ENCODE results near the gene TYW1.
"Not testable (repeated sequence)": the region's sequence is repeated elsewhere in the genome, so short reads cannot be mapped to it uniquely, and the experiment has no call there.

Gene TYW1

DNA sequence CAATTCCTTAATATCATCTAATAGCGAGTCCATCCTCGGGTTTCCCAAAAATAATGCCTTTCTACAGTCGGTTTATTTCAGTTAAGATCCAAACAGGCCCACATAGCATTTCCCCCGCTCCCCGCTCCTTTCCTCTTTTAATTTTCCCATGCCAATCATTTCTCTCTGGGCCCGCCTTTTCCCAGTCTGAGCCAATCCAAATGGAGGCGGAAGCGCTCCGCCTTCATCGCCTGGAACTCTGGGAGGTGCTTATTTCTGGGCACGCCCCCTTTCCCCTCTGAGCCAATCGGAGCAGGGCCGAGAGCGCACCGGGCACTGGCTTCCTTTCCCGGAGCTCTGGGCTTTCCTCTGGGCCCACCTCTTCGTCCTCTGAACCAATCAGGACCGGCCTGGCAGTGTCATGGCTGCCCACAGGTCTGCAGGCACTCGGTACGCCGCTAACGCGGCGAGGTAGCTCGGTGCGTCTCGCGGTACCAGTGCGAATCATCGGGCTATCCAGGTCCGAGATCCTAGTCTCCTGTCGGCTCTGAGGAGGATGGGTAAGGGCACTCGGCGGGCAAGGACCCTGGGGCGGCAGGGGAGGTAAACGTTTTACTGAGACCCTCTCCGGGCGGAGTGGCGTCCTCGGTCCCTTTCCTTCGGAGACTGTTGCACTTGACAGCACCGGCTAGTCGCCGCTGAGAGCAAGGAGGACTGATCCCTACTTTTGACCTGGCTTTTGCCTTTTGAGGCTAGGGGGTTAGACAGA lies at the start of gene TYW1:
TSS of gene TYW1 (plus strand) at position 390 of the 748 bp plus-strand sequence. CDS start at position 536, 146 bp downstream.
- not testable (repeated sequence) for FAIRE-seq; DNase-seq (ENCODE audit: insufficient read length, low spot score)

- no peak for TF ChIP-seq CTCF (IDR thresholded peaks at IDR 0.05; ENCODE audit: insufficient read depth, missing control alignments)
- no peak for FAIRE-seq
- DNase-seq (ENCODE audit: insufficient read length, low spot score): no peak
Observed at GRCh38 chr7:66948480-66949109, 48.0 kb upstream of the TYW1 start.

DNA sequence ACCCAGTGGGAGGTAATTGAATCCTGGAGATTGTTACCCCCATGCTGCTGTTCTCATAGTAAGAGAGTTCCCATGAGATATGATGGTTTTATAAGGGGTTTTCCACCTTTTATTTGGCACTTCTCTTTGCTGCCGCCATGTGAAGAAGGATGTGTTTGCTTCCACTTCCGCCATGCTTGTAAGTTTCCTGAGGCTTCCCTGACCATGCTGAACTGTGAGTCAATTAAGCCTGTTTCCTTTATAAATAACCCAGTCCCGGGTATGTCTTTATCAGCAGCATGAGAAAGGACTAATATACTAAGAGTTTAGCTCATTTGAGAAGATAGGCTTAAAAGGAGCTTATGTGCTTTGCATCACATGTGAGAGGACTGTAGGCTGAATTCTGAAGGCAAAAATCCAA lies 46.3 kb upstream of the TYW1 start:
- no peak for TF ChIP-seq CTCF (IDR thresholded peaks at IDR 0.05; ENCODE audit: insufficient read depth, missing control alignments)
- no peak for DNase-seq (ENCODE audit: insufficient read length, low spot score)
- FAIRE-seq: no peak

- TF ChIP-seq CTCF (IDR thresholded peaks at IDR 0.05; ENCODE audit: insufficient read depth, missing control alignments): no peak
- DNase-seq (ENCODE audit: insufficient read length, low spot score) (no peak), FAIRE-seq (no peak)
Observed at GRCh38 chr7:66950763-66951162, 45.9 kb upstream of the TYW1 start.

DNA sequence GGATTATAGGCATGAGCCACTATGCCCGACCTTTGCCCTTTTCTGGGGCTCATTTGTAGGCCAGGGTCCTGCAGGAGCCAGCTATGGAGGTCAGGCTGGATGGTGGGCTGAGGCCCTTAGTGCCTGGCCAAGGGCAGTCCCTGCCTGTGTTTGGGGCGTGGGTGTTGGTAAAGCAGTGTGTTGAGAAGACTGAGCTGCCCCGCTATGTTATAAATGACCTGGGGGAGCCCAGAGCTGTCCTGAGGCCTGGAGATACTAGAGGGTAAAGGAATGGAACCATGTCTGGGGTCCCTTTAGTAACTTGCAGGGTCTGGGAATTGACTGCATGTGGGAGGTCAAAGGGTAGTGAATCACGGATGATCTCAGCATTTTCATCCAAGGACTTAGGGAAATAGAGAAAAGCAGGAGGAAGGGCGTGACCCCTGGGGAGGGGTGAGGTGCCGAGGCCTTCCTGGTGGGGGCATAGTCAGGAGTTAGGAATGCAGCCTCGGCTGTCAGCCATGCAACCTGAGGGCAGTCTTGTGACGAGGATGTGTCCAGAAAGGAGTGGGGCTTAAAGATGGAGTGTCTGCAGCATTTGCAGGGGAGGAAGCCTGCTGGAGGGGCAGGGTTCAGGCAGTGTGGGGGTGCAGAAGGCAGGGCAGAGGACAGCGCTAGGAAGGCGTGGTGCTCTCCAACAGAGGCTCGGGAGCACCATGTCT lies 44.1 kb upstream of the TYW1 start:
- no peak for FAIRE-seq
- DNase-seq (ENCODE audit: insufficient read length, low spot score): no peak
- TF ChIP-seq CTCF (IDR thresholded peaks at IDR 0.05; ENCODE audit: insufficient read depth, missing control alignments): no peak

DNA sequence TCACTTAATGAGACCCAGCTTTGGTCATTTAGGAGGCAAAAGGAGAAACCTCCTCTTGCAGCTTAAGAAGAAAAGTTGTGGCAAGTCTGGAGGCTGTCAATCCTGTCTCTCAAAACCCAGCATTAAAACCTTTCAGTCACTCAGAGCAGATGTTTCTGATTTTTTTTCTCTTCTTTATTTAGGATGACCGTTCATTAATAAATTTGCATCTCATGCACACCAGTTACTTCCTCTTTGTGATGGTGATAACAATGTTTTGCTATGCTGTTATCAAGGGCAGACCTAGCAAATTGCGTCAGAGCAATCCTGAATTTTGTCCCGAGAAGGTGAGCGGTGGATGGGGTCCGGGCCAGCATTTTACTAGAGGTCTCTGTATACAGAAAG lies 43.6 kb upstream of the TYW1 start:
- no peak for DNase-seq (ENCODE audit: insufficient read length, low spot score)
- FAIRE-seq: no peak
- no peak for TF ChIP-seq CTCF (IDR thresholded peaks at IDR 0.05; ENCODE audit: insufficient read depth, missing control alignments)

DNA sequence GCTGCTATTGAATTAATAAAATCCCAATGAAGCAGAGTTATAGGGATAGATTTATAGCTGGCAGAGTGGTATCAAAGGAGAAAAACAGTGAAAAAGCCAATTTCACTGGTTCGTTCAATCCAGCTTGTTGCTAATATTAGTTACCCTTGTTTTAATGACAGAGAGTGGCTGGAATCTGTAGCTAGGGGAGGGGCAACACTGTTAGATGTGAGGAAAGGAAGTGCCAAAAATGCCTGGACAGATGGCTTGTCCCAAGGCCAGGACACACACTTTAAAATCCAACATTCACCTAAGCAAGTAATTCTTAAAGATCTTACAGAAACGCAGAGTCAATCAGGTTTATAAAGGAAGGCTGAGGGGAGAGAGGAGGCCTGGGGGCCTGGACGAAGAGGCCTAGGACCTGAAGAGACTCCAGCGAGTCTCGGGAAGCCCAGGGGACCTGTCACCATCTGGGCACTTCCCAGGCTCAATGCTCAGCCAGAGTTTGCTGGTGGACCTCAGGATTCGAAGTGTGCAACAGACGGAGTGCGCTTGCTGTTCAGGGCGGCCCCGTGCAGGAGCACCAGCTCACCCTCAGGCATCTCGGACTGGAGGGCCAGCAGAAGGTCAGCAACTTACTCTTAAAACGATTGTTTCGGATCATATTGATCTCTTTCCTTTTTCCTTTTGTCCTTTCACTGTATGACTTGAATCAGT lies 38.9 kb upstream of the TYW1 start:
- TF ChIP-seq CTCF (IDR thresholded peaks at IDR 0.05; ENCODE audit: insufficient read depth, missing control alignments): no peak
- FAIRE-seq (no peak), DNase-seq (ENCODE audit: insufficient read length, low spot score) (no peak)
